GM23338 (cell line): ENCODE results near the gene ACBD3. TPM values are rescaled to one million over a fixed set of nuclear protein-coding genes. Genes with fewer than 3 reads are reported as not detected.
A peak's percentile ranks its signal among the peaks of the same experiment; 100 is the strongest.

ENCODE experiments used
- ATAC-seq: fragments of 200-7000 bp; cut with Tn5 transposase; 3 replicates; pipeline ENCODE4 v1.9.1; 2020
- DNase-seq: peaks from one replicate; pipeline ENCODE4 v3.0.0-alpha.2; 2015; ENCODE audit warnings: low spot score
- H2AFZ ChIP-seq: fragments of 200-600 bp; sonication (generic); 2 replicates; pipeline ENCODE4 v1.8.0; 2016; ENCODE audit warnings: antibody characterized with exemption, mild to moderate bottlenecking, moderate library complexity
- H3F3A ChIP-seq: fragments of 200-600 bp; sonication (generic); replicated peaks from 2 replicates; pipeline ENCODE4 v1.8.0; 2017; ENCODE audit warnings: antibody characterized with exemption, mixed run types, low read depth
- H3K27ac ChIP-seq: fragments of 200-600 bp; sonication (generic); 2 replicates; pipeline ENCODE4 v1.6.1; 2016; ENCODE audit warnings: low read depth
- H3K27me3 ChIP-seq: fragments of 200-600 bp; sonication (generic); 2 replicates; pipeline ENCODE4 v1.8.0; 2016; ENCODE audit warnings: mild to moderate bottlenecking, mixed run types, moderate library complexity; ENCODE audit not compliant: insufficient read depth
- H3K36me3 ChIP-seq: fragments of 200-600 bp; sonication (generic); 2 replicates; pipeline ENCODE4 v1.8.0; 2016; ENCODE audit warnings: mild to moderate bottlenecking; ENCODE audit not compliant: insufficient read depth
- H3K4me1 ChIP-seq: fragments of 200-600 bp; sonication (generic); 2 replicates; pipeline ENCODE4 v1.8.0; 2016; ENCODE audit warnings: mild to moderate bottlenecking, moderate library complexity; ENCODE audit not compliant: insufficient read depth
- H3K4me2 ChIP-seq: fragments of 200-600 bp; sonication (generic); 2 replicates; pipeline ENCODE4 v1.7.1; 2017; ENCODE audit warnings: mixed run types
- H3K4me3 ChIP-seq: fragments of 200-600 bp; sonication (generic); 2 replicates; pipeline ENCODE4 v1.6.1; 2016; ENCODE audit warnings: mixed run types
- H3K79me2 ChIP-seq: fragments of 200-600 bp; sonication (generic); replicated peaks from 2 replicates; pipeline ENCODE4 v1.8.0; 2017; ENCODE audit warnings: mild to moderate bottlenecking; ENCODE audit not compliant: insufficient read depth
- H3K9me2 ChIP-seq: fragments of 200-600 bp; sonication (generic); 2 replicates; pipeline ENCODE4 v1.8.0; 2017; ENCODE audit not compliant: insufficient read depth
- H4K20me1 ChIP-seq: fragments of 200-600 bp; sonication (generic); replicated peaks from 2 replicates; pipeline ENCODE4 v1.8.0; 2017; ENCODE audit warnings: mild to moderate bottlenecking; ENCODE audit not compliant: insufficient read depth
- H3K27ac Mint-ChIP-seq: 2 replicates; pipeline ENCODE4 v1.8.0; 2020; ENCODE audit warnings: inconsistent platforms, mild to moderate bottlenecking, moderate library complexity, mixed read lengths
- H3K27me3 Mint-ChIP-seq: 3 replicates; pipeline ENCODE4 v1.8.0; 2022; ENCODE audit warnings: low read depth, mild to moderate bottlenecking, moderate library complexity, mixed read lengths, inconsistent platforms; ENCODE audit not compliant: insufficient read depth, poor library complexity
- H3K36me3 Mint-ChIP-seq: 3 replicates; pipeline ENCODE4 v1.8.0; 2021; ENCODE audit warnings: low read depth, mild to moderate bottlenecking, inconsistent platforms, moderate library complexity, mixed read lengths
- H3K4me1 Mint-ChIP-seq: 3 replicates; pipeline ENCODE4 v1.8.0; 2020; ENCODE audit warnings: mild to moderate bottlenecking, inconsistent platforms, mixed read lengths
- H3K4me3 Mint-ChIP-seq: 3 replicates; pipeline ENCODE4 v1.8.0; 2021; ENCODE audit warnings: moderate library complexity, mild to moderate bottlenecking, inconsistent platforms, mixed read lengths
- H3K9me3 Mint-ChIP-seq: 3 replicates; pipeline ENCODE4 v1.8.0; 2020; ENCODE audit warnings: moderate library complexity, mild to moderate bottlenecking, inconsistent platforms, mixed read lengths
- CREB1 ChIP-seq: fragments of 250-450 bp; sonication (Bioruptor Pico); IDR thresholded peaks from 2 replicates; pipeline ENCODE4 v1.5.0; 2020; ENCODE audit warnings: low read depth, mild to moderate bottlenecking, moderate library complexity
- CTCF ChIP-seq, 2 experiments: fragments of 200-600 bp in 1 of 2; sonication (generic) in 1 of 2; conservative IDR thresholded peaks; 2 replicates each; pipeline versions ENCODE4 v1.5.1 to v1.6.1; 2016 to 2017; ENCODE audit warnings: antibody characterized with exemption in 2 of 2, low read depth in 2 of 2, mild to moderate bottlenecking in 2 of 2, moderate library complexity in 1 of 2
- EZH2 ChIP-seq: fragments of 200-600 bp; sonication (generic); IDR thresholded peaks from one replicate; pipeline ENCODE4 v1.8.0; 2017; ENCODE audit warnings: antibody characterized with exemption, mild to moderate bottlenecking, low read depth; ENCODE audit not compliant: unreplicated experiment
- EZH2phosphoT487 ChIP-seq: fragments of 200-600 bp; sonication (generic); IDR thresholded peaks from one replicate; pipeline ENCODE4 v1.8.1; 2018; ENCODE audit warnings: antibody characterized with exemption; ENCODE audit not compliant: unreplicated experiment
- NANOG ChIP-seq: IDR thresholded peaks from 2 replicates; pipeline ENCODE4 v1.6.1; 2016; ENCODE audit warnings: antibody characterized with exemption, borderline replicate concordance
- POLR2AphosphoS5 ChIP-seq: IDR thresholded peaks from 2 replicates; pipeline ENCODE4 v1.6.1; 2016; ENCODE audit warnings: antibody characterized with exemption, low read depth
- STAT1 ChIP-seq: IDR thresholded peaks from one replicate; pipeline ENCODE4 v1.6.1; 2016; ENCODE audit warnings: antibody characterized with exemption; ENCODE audit not compliant: unreplicated experiment
- ZNF114 ChIP-seq: fragments of 250-450 bp; sonication (Bioruptor Pico); IDR thresholded peaks from 2 replicates; pipeline ENCODE4 v1.5.0; 2020; ENCODE audit warnings: mild to moderate bottlenecking, moderate library complexity
- ZNF331 ChIP-seq: fragments of 250-450 bp; sonication (Bioruptor Pico); IDR thresholded peaks from 2 replicates; pipeline ENCODE4 v1.5.0; 2020; ENCODE audit warnings: low read depth, mild to moderate bottlenecking, moderate library complexity
- polyA plus RNA-seq: library from polyadenylated mRNA; unstranded; fragments of >200 nt; fragmentation: Nextera tagmentation; extraction: Ambion mirVana; gene quantifications from 2 replicates; pipeline ENCODE4 v1.2.1, GENCODE V29; 2016
- total RNA-seq: library from RNA; depleted of rRNA; stranded (reverse); fragments of >200 nt; shearing (Covaris generic); gene quantifications from 2 replicates; pipeline ENCODE4 v1.2.3, GENCODE V29; 2014
- TF ChIP-seq, protein P1 (sequence below): IDR thresholded peaks from one replicate; pipeline ENCODE4 v1.6.1; 2018; ENCODE audit warnings: antibody characterized with exemption; ENCODE audit not compliant: unreplicated experiment
- TF ChIP-seq, protein P2 (sequence below): IDR thresholded peaks from 2 replicates; pipeline ENCODE4 v1.6.1; 2016; ENCODE audit warnings: antibody characterized with exemption

The ACBD3 gene
- total and polyA plus RNA-seq, 2 experiments from 2014 or later = 17.1 to 36.2 TPM

- TF ChIP-seq CREB1 = no peak
- TF ChIP-seq STAT1 = no peak
- TF ChIP-seq POLR2AphosphoS5 = no peak
- TF ChIP-seq, protein P1, sequence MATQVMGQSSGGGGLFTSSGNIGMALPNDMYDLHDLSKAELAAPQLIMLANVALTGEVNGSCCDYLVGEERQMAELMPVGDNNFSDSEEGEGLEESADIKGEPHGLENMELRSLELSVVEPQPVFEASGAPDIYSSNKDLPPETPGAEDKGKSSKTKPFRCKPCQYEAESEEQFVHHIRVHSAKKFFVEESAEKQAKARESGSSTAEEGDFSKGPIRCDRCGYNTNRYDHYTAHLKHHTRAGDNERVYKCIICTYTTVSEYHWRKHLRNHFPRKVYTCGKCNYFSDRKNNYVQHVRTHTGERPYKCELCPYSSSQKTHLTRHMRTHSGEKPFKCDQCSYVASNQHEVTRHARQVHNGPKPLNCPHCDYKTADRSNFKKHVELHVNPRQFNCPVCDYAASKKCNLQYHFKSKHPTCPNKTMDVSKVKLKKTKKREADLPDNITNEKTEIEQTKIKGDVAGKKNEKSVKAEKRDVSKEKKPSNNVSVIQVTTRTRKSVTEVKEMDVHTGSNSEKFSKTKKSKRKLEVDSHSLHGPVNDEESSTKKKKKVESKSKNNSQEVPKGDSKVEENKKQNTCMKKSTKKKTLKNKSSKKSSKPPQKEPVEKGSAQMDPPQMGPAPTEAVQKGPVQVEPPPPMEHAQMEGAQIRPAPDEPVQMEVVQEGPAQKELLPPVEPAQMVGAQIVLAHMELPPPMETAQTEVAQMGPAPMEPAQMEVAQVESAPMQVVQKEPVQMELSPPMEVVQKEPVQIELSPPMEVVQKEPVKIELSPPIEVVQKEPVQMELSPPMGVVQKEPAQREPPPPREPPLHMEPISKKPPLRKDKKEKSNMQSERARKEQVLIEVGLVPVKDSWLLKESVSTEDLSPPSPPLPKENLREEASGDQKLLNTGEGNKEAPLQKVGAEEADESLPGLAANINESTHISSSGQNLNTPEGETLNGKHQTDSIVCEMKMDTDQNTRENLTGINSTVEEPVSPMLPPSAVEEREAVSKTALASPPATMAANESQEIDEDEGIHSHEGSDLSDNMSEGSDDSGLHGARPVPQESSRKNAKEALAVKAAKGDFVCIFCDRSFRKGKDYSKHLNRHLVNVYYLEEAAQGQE = no peak
- TF ChIP-seq CTCF (conservative IDR thresholded peaks at IDR 0.05; ENCODE audit: low read depth in 2 of 2) = no peak
- TF ChIP-seq EZH2 = no peak
Measured at GRCh38 chr1:226204198-226204597, 17.7 kb upstream of the ACBD3 start (continued).

- TF ChIP-seq POLR2AphosphoS5 (no peak), EZH2phosphoT487 (no peak), ZNF331 (CRISPR knock-in tag) (no peak), NANOG (no peak), ZNF114 (no peak), CTCF (conservative IDR thresholded peaks at IDR 0.05; ENCODE audit: low read depth in 2 of 2) (no peak), CREB1 (no peak)
- TF ChIP-seq, protein P2, sequence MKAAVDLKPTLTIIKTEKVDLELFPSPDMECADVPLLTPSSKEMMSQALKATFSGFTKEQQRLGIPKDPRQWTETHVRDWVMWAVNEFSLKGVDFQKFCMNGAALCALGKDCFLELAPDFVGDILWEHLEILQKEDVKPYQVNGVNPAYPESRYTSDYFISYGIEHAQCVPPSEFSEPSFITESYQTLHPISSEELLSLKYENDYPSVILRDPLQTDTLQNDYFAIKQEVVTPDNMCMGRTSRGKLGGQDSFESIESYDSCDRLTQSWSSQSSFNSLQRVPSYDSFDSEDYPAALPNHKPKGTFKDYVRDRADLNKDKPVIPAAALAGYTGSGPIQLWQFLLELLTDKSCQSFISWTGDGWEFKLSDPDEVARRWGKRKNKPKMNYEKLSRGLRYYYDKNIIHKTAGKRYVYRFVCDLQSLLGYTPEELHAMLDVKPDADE = no peak
- TF ChIP-seq, protein P1 = no peak
- Histone ChIP-seq H3K27me3 (no peaks in the 10 kb centered on the region), H3K4me3 (no peak overlapping the region), H3K4me1 (no peaks in the 10 kb centered on the region; the same call in 1 of the 2 replicates), H3F3A (0 out of 2 replicates have a peak, but pooled peaks cover 5% of the 10 kb centered on the region), H3K36me3 (no peaks in the 10 kb centered on the region), H3K4me2 (no peak overlapping the region), H4K20me1 (no peaks in the 10 kb centered on the region), H3K27ac (no peak overlapping the region), H3K9me2 (no peaks in the 10 kb centered on the region), H2AFZ (peak overlapping the region; percentile 81), H3K79me2 (no peaks in the 10 kb centered on the region)
- Mint-ChIP-seq H3K36me3 (no peaks in the 10 kb centered on the region), H3K27ac (no peak overlapping the region), H3K27me3 (peaks cover 9% of the 10 kb centered on the region), H3K9me3 (no peaks in the 10 kb centered on the region), H3K4me3 (no peak overlapping the region), H3K4me1 (peaks cover 14% of the 10 kb centered on the region)
- DNase-seq (no peak), ATAC-seq (peak; percentile 63)
Measured at GRCh38 chr1:226203655-226204054, 17.1 kb upstream of the ACBD3 start.
